ENCODE data around the gene CDK19. TPM values are rescaled to one million over a fixed set of nuclear protein-coding genes. Genes with fewer than 3 reads are reported as not detected.

CDK19 gene
- total and polyA plus RNA-seq, 10 of the 15 experiments (the other 5 are each of a cell fraction or from before 2014, with no cell fraction given), result 4.6 to 21.4 (median 12.4) TPM

- no TSS peak for BruUV-seq (replicated peaks)
- no peak for FAIRE-seq
- TF ChIP-seq CBX3 (IDR thresholded peaks at IDR 0.05; ENCODE audit: borderline replicate concordance, low read depth) (no peak), SUZ12 (IDR thresholded peaks at IDR 0.05; ENCODE audit: unreplicated experiment) (no peak), ZBTB11 (CRISPR knock-in tag; IDR thresholded peaks at IDR 0.05) (no peak), REST (IDR thresholded peaks at IDR 0.05; ENCODE audit: low read depth, low read length) (no peak), SKIL (IDR thresholded peaks at IDR 0.05; ENCODE audit: low read depth, poor library complexity, severe bottlenecking) (no peak), JUND (IDR thresholded peaks at IDR 0.05; ENCODE audit: low read depth, low read length) (no peak), BACH1 (IDR thresholded peaks at IDR 0.05; ENCODE audit: borderline replicate concordance) (no peak), MAX (IDR thresholded peaks at IDR 0.05; ENCODE audit: low read depth, low read length) (no peak), PBX3 (IDR thresholded peaks at IDR 0.05; ENCODE audit: insufficient replicate concordance, low read depth, low read length) (no peak)
Observed at GRCh38 chr6:110809792-110810191, 5.5 kb downstream of the CDK19 start.

More at GRCh38 chr6:110809792-110810191, 5.5 kb downstream of the CDK19 start:
- H3K9me3 ChIP-seq (replicated peaks; ENCODE audit: control insufficient read depth, insufficient read depth, low read length), result peaks cover 5% of the 10 kb centered on the region; the same call in 2 of the 3 replicates
- CTCF ChIA-PET, result interaction anchor here (0.6 to 0.8 kb wide), 3 partner anchors 11 to 130 kb away, joined by 3 read pairs; no protein-coding TSS in a partner anchor
- intact Hi-C loops (cut with micrococcal nuclease; ENCODE audit: unreplicated experiment), result loop anchor here (2.0 to 10.0 kb wide), 2 partner anchors 135 to 175 kb away; partner anchors contain the start of gene RPF2
- no peak for DNase-seq (ENCODE audit: low read depth, low spot score)
- no peak overlapping the region for H3K4me3 ChIP-seq
- no peaks in the 10 kb centered on the region for H3K36me3 ChIP-seq (ENCODE audit: control insufficient read depth in 2 of 2, insufficient read depth in 2 of 2, low read length in 1 of 2)
- H3K27ac ChIP-seq (ENCODE audit: control insufficient read depth, insufficient read depth), result no peak overlapping the region; the same call in 1 of the 2 replicates
- no peak overlapping the region for H3K9ac ChIP-seq (ENCODE audit: control insufficient read depth, insufficient read depth, low read length)
- ATAC-seq, result no peak
- peaks cover 85% of the 10 kb centered on the region for H3K79me2 ChIP-seq (ENCODE audit: control insufficient read depth, insufficient read depth, low read length)
- no peak overlapping the region for H3K4me2 ChIP-seq (ENCODE audit: control insufficient read depth, insufficient read depth)
- peaks cover 32% of the 10 kb centered on the region for H3K4me1 ChIP-seq (ENCODE audit: control insufficient read depth, insufficient read depth, low read length)
- no peak overlapping the region for H2AFZ ChIP-seq (ENCODE audit: control insufficient read depth, low read depth, low read length)
- SMC1A ChIA-PET (ENCODE audit: uncharacterized antibody, unreplicated experiment), result interaction anchor here (0.8 to 3.7 kb wide), 7 partner anchors 9 to 151 kb away, joined by 3 to 16 read pairs (median 4); no protein-coding TSS in a partner anchor
- H3K27me3 ChIP-seq (replicated peaks in 1 of 2; ENCODE audit: control insufficient read depth in 2 of 2, insufficient read depth in 2 of 2, low read length in 1 of 2), result no peaks in the 10 kb centered on the region
- in situ Hi-C loops (cut with MboI), result no loop called here
- 0 out of 2 replicates have a peak, but pooled peaks cover 6% of the 10 kb centered on the region for H4K20me1 ChIP-seq (ENCODE audit: control insufficient read depth, insufficient read depth)
- POLR2A ChIA-PET, result interaction anchor here (0.6 to 1.3 kb wide), 4 partner anchors 65 to 144 kb away, joined by 3 to 5 read pairs (median 4); partner anchors contain the start of gene AMD1
- RAD21 ChIA-PET (ENCODE audit: unreplicated experiment), result interaction anchor here (1.3 kb wide), 2 partner anchors 78 to 127 kb away, joined by 4 to 5 read pairs; no protein-coding TSS in a partner anchor
- 86% methylated on average over 2 of the region's 2 CpGs for WGBS (ENCODE audit: insufficient coverage, insufficient replicate concordance, low lambda C conversion rate, missing lambda C conversion rate)

All from GM12878 (cell line).